GM21390 (cell line): ENCODE results near the gene CSPG5.

Experiments
- ATAC-seq: cut with Tn5 transposase; IDR thresholded peaks from one replicate; pipeline ENCODE4 v1.9.1; 2021; ENCODE audit not compliant: unreplicated experiment

The CSPG5 gene

DNA sequence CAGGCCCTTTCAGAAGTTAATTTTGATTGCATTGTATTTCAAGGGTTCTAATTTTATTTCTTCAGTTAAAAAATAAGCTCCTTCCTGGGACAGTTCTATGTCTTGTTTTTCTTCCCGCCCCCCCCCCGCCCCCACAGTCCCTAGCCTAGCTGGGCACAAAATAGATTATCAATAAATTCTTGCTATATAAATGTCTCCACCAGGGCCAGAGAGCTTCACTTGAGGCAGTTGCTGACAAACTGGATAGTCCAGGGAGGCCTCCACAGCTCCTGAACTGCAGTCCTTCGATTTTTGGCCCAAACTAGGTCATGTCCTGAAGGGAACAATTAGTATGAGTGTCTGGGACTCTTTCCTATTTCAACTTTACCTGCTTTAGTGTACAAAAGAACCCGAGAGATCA, 9.9 kb upstream of the CSPG5 start:
- no peak for ATAC-seq

DNA sequence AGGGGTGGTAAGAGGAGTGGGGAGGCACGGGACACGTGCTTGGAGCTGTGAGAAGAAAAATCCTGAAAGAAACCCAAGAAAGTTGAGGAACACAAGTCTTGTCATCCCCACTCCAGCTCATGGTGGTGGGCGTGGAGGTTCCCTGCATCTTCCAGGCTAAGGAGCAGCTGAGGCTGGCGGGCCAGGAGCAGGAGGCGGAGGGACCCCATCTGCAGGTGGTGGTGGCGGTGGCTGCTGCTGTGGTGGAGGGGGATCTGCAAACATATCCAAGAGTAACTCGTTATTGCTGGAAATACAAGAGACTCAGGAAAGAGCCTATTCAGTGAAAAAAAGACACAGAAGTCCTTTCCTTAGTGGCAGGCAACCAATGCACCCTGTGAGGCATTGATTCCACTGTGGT, 9.4 kb upstream of the CSPG5 start:
- ATAC-seq = no peak

DNA sequence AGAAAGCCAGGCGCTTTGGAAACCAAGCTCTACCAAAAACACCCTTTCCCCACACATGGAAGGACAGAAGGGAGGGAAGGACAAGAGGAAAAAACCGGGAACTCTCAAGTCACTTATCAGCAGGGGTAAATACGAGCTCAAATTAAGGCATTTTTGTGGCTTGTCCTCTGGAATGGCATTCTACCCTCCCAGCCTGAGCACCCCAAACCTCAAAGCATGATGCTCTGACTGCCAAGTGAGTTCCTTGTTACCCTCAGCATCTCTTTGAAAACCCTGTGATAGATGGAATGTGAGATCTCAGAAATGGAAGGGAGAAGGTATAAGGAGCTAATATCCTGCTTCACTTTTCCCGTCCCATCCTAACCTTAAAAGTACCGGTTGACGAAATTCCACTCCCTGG, 8.1 kb upstream of the CSPG5 start:
- ATAC-seq = no peak

DNA sequence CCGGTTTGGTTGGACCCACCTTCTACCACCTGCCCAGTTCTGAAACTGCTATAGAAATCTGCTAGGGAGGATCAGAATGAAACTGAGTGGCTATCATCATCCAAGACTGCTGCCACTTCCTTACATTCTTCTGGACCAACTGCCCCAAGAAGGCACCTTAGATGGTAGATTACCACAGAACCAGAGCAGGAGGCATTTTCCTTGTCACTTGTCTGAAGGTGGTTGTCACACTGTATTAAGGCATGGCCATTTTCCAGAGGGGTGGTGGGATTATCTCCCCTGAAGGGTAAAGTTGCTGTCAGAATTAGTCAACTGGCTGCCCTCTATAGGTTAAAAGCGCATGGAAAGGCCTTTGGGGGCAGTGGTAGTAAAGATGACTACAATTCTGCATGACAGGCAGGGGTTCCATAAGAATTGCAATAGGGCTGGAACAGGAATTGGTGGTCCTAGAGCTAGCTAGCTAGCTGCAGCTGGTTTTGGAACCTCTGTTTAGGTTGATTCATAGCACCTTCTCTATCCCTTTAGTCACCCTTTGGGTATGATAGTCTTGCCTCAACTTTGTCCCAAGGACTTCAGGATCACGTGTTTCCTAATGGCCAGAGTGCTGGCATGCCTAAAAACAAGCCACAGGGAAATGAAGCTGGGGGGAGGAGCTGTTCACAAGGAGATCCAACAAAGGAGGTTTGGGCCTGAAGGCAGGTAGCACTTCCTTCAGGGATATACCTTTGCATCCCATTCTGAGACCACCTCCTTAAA, 4.8 kb upstream of the CSPG5 start:
- ATAC-seq = no peak

DNA sequence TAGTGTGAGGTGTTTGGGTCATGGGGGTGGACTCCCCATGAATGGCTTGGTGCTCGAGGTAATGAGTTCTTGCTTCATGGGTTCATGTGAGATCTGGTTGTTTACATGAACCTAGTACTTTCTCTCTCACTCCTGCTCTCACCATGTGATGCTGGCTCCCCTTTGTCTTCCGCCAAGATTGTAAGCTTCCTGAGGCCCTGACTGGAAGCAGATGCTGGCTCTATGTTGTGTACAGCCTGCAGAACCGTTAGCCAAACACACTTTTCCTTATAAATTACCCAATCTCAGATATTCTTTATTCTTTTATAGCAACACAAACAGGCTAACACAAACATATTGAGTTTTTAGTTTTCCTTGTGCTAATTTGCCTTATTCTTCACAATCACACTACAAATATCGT, 3.2 kb upstream of the CSPG5 start:
- no peak for ATAC-seq

DNA sequence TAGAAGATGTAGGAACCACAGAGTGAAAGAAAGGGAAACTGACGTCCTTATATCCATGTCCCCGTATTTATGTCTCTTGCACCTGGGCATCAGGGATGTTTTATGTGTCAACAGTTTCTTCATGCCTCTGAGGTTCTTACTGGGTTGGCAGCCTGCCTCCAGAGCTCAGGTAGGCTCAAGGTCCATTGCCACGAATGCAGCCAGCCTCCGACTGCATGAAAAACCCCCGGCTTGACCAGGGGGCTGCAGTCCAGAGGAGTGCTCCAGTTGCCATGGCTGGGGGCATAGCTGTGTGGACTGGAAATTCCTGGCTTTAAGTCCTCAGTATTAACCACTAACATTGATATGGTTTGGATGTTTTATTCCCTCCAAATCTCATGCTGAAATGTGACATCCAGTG, 2.8 kb upstream of the CSPG5 start:
- no peak for ATAC-seq

DNA sequence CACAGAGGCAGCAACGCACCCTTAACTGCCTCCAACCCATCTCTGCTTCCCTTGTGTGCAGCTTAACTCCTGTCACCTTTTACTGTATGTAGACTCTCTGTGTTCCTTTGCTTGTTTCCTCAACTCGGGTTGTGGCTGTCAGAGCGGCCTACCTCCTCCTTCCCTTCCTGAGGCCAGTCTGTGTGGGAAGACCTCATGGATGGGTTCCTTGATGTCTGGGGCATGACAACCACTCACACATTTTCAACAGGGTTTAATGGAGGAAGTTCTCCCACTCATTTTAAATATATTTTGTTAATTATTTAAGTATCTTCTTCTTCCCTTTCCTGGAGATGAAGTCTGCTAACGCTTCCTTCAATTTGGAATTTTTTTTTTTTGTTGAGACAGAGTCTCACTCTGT, 1.8 kb upstream of the CSPG5 start:
- no peak for ATAC-seq

DNA sequence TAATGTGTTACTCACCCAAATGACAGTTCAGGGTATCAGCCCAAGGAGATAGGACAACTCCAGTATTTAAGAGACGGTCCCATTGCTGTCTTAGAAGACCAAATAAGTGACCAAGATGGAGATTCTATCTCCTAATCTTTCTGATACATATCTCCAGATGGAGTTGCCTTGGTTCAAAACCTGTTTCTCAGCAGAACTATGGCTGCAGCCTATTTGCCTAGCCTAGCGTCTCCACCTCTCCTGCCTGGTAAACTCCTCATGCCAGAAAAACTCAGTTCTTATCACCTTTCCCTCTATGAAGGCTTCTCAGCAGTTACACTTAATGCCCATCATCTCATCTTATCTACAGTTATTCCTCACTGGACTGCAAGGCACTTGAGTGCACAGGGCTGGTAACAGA, 1.2 kb upstream of the CSPG5 start:
- no peak for ATAC-seq

DNA sequence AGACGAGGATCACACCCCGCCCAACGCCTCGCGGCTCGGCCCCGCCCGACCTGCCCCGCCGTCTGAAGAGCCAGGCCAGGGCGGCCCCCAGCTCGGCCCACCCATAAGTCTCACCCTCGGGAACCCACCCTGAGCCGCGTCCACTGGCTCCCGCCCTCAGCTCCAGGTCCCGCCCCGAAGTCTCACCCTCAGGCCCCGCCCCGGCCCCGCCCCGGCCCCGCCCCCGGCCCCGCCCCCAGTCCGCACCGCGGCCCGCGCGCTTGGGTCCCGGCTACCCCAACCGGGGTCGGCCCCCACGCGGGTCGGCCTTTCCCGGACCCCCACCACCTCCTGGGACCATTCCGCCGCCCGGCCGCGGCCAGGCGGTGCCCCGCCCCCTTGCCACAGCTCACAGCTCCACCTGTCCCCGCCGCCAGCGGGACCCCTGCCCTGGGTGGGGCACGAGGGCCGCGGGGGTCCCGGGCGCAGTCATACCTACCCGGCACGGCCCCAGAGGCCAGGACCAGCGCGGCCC, 489 bp downstream of the CSPG5 start:
- ATAC-seq = no peak

DNA sequence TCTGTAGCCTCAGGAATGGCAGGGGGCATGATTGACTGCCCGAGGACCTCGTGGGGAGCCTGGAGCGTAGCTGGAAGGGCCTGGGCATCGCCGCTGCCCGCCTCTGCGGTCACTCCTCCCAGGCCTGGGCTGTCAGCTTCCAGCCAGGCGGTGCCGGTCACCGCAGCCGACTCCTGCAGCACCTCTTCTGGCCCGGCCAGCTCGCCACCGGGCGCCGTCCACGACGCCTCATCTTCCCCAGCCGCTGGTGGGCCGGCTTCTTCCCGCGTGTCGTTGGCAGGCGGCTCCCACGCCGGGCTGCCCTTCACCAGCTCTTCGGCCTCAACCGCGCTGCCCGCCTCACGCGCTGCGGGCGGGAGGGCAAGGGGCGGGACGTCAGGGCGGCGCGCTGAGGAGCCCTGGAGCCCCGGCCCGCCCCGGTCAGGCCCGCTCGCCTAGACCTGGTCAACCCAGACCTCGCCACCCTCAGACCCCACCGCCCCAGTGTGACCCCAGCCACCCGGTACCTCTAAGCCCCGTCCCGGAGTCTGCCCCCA, 1.0 kb downstream of the CSPG5 start:
- ATAC-seq = no peak

DNA sequence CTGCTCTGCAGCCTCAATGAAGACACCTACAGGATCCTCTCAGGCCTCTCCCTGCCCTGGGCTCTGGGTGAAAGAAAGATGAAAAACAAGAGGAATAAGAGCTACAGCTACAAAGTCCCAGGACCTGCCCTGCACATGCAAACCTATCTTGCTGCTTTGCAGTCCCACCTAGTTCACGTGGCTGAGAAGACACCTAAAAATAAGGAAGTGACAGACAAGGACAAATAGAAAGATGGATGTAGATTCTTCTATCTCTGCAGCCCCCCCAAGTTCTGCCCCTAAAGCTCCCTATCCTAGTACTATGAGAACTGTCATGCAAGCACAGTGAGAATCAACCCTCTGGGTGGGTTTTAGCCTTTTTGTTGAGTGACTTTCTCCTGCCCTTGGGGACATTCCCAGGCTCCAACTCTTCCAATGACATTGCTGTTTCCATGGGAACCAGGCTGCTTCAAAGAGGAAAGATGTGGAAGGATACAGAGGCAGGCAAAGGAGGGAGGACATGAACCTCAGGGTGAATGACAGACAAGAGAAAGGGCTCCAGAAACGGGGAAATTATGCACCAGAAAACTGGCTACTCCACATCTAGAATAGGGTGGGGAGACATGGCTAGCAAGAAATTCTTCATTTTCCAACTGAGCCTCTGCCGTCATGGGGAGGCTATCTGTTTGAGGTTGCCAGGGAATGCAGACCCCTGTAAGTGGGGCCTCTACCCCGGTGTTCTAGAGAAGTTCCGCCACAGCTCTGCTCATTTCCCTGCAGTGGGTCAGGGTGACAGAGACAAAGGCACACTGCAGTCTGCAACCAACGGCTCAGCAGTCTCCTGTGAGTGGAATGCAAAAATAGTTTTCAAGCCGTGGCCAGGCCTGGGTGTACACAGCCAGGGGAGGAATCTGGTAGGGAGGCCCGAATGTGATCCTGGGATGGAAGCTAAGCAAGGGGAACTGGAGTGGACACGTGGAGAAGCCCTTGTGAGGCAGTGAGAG, 5.2 kb downstream of the CSPG5 start:
- no peak for ATAC-seq

DNA sequence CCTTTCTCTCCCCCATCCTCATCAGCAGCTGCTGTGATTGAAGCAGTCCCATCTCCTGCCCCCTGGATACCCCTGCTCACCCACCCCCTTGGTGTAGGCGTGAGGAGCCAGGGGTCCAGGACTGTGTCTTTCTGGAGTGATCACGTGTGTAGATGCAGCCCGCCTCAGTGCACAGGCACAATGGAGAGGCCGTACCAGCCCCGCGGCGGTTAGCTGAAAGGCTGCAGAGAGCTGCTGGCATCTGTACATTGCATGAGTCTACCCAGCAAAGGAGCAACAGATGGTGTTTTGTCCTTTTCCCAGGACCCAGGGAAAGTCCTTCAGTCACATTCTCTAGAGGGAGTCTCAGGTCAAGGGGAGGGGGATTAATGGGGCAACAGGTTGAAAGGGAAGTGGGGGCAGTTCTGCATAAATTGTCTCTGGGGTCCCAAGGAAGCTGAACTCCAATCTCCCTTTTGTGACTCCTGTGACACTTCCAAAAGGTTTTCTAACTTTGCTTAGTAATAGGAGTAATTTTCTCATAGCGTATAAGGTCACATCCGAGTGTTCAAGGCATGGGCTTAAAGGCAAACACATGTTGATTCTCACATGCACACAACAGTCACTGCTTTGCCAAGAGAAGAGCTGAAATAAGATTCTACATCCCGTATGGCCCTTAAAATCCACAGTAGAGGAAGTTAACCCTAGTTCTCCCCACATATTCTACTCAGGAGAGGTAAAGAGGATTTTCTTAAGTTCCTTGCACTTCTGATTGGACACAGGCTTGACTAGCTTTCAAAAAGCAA, 7.1 kb downstream of the CSPG5 start:
- no peak for ATAC-seq

DNA sequence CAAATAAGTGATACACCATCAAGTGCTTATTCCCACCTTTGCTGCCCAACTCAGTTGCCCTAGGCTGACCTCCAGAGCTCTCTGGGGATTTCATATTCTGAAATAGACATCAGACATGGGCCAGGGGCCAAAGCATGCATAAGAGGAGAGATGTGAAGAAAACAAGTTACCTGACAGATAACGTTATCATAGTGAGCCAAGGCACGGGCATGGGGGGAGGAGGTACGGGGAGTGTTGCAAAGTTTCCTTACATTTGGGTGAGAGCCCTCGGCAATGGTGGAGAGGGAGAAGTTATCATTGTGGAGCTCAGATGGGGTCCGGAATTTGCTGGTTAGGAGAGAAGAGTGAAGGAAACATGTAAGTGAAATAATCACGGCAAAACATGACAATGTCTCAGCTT, 9.8 kb downstream of the CSPG5 start:
- no peak for ATAC-seq

DNA sequence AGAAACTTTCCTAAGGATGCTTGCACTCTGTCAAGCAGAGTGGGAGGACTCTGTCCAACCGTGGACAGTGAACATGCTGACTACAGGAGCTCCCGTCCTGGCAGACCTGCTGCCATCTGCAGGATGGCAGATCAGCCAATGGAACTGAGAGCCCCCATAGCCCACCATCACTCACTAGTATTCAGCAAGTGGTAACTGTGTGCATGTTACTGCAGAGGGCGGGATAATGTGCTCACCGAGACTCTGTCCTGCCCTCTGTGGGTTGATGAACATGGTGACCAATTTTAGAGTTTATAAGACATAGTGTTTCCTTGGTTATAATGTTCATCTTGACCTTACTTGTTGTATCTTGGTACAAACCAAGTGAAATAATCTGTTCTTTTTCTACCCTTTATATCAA, 11.5 kb downstream of the CSPG5 start:
- no peak for ATAC-seq

DNA sequence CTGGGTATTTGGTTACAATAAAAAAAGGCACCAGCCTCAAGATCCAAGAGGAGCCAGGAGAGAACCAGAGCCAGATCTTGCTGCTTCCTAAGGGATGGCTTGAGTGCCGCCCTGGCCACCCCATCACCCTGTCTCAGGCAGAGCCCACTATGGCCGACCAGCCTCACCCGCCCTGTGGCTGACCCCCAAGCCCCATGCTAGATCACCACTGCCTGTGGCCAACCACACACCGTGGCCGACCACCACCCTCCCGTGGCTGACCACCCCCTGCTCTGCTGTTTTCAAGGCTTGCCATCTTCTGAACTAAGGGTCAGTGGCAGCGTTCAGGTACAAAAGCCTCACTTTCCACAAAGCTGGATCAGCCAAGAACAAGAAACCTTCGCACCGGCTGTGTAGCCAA, 12.0 kb downstream of the CSPG5 start:
- no peak for ATAC-seq

DNA sequence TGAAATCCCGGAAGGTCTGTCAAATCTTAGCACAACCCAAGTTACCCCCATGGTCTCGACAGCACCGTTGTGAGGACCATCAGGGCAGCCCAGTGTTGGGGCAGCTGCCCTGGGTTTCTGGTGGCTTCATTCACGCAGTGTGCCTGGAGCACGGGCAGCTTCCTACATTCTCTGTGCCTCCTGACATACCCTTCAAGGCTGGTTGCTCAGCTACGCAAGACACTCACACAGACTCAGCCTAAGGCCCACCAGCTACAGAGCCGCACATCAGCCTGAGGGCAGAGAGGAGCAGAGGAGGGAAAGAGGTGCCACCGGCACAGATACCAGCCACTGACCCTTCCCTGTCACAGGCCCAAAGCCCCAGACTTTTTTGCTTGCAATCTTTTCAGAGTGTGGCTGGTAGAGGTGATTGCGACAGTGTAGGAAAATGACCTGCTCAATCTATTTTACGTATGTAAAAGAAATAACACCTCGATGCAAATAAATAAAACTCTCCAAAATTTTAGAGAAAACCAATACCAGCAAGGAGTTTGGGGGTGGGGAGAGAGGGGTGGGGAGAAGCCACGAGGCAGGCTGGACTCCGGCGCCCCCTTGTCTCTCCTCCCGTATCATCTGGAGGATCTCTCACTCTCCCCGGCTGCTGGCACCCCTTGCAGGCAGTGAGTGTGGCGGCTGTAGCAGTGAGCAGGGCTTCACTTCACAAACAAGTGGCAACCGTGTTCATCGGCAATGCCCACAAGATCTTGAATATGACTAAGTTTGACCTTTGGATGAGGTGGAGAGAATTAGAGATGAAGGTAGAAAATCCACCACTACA, 12.7 kb downstream of the CSPG5 start:
- ATAC-seq = no peak

DNA sequence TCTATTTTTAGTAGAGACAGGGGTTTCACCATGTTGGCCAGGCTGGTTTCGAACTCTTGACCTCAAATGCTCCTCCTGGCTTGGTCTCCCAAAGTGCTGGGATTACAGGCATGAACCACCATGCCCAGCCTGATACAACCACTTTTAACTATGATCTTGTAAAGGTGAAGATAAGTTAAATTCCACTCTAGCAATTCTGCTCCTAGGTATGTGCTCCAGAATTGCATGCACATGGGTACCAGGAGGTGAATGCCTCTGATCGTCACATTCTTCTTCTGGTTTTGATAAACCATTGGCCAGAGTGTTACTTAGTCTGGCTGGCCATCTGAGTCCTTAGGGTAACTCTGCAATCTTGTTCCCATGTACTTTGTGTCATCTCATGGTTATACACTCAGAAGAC, 22.3 kb downstream of the CSPG5 start:
- no peak for ATAC-seq

DNA sequence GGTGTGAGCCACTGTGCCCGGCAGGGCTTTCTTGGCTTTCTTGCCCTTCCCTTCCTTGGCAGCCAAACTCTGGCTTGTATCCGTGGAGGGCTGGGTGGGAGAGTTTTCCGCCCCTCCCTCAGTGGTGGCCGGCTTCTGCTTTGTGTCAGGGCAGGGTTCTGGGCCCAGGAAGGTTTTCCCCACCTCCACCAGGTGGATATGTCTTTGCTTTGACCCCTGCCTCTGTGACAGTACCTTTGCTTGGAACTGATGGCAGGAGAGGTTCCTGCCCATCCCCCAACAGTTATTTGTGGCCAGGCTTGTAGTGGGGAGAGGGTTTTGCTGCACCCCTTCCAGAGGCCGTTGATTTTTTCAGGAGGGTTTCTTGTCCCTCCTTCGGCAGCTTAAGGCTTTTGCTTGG, 24.3 kb downstream of the CSPG5 start:
- no peak for ATAC-seq

DNA sequence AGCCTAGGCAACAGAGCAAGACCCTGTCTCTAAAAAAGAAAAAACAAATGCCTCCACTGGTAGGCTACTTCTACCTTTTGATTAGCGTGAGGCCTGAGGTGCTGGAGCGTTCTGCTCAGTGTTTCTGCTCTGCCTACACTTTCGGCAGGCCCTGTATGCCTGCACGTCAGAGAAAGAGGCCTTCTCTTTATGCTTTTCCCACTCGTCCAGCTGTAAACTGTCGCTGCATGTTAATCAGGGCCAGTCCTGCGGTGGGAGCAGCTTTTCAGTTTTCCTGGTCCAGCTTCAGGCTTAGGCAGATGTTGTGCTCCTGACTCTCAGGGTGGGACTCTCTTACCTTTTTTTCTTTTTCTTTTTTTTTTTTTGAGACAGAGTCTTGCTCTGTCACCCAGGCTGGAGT, 25.3 kb downstream of the CSPG5 start:
- ATAC-seq = no peak

DNA sequence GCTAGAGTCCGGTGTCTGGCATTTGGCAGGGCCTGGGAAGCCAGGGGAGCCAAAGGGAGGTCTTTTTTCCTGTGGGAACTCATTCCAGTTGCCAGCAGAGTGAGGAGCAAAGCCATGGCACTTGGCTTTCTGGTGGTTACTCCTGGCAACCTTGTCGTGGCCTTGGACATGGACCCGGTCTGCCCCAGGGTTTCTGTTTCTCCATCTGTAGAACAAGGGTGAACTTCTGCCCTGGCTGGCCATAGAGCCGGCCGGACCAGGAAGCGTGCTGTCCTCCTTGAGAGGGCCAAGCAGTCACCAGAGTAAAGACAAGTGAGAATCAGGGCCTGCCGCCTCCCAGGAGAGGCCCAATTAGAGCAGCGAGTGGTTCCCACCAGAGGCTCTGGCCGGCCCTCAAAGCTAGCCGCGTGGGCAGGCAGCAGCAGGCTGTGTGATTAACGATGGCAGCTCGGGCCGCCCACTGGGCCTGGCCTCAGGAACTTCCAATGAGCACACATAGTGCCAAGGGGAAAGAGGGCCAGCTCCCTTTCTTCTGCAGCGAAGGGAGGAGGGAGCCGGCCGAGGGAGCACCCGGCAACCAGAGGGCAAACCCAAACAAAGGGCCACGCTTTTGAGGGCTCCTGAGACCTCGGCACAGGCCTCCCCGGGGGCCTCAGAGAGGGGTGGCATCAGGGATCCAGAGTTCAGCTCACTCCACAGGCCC, 36.0 kb downstream of the CSPG5 start:
- ATAC-seq = no peak
